Kidney capillary endothelial cell (primary cell): ENCODE results near the gene SORBS2.
"Not testable (repeated sequence)": the region's sequence is repeated elsewhere in the genome, so short reads cannot be mapped to it uniquely, and the experiment has no call there.

Experiments used
- DNase-seq: peaks from one replicate; pipeline ENCODE4 v3.0.0-alpha.2; 2018; ENCODE audit warnings: low spot score

Gene SORBS2

GRCh38 chr4:185714524-185714923, 97.5 kb downstream of the SORBS2 start:
- not testable (repeated sequence) for DNase-seq

- DNase-seq = no peak
These were observed 98.3 kb downstream of the SORBS2 start for GRCh38 chr4:185713731-185714130.

GRCh38 chr4:185713272-185713671, 98.7 kb downstream of the SORBS2 start:
- peak; percentile 58 for DNase-seq

- DNase-seq = no peak
These were observed 99.5 kb downstream of the SORBS2 start for GRCh38 chr4:185712350-185713024.

GRCh38 chr4:185711726-185712125, 100.3 kb downstream of the SORBS2 start:
- DNase-seq = no peak

- no peak for DNase-seq
These were observed 101.5 kb downstream of the SORBS2 start for GRCh38 chr4:185710487-185710995.

- no peak for DNase-seq
These were observed 102.0 kb downstream of the SORBS2 start for GRCh38 chr4:185709802-185710486.

GRCh38 chr4:185708348-185708747, 103.6 kb downstream of the SORBS2 start:
- DNase-seq = peak; percentile 60

- not testable (repeated sequence) for DNase-seq
These were observed 104.4 kb downstream of the SORBS2 start for GRCh38 chr4:185707622-185708021.

GRCh38 chr4:185702147-185702663, 109.8 kb downstream of the SORBS2 start:
- no peak for DNase-seq

- DNase-seq = no peak
These were observed 111.4 kb downstream of the SORBS2 start for GRCh38 chr4:185700630-185701029.

GRCh38 chr4:185700048-185700447, 111.9 kb downstream of the SORBS2 start:
- no peak for DNase-seq

- no peak for DNase-seq
These were observed 114.5 kb downstream of the SORBS2 start for GRCh38 chr4:185697488-185697887.

GRCh38 chr4:185695743-185696142, 116.3 kb downstream of the SORBS2 start:
- DNase-seq = no peak

- peak; percentile 70 for DNase-seq
These were observed 118.3 kb downstream of the SORBS2 start for GRCh38 chr4:185693548-185694215.

- DNase-seq = no peak
These were observed 122.6 kb downstream of the SORBS2 start for GRCh38 chr4:185689407-185689806.

- no peak for DNase-seq
These were observed 126.2 kb downstream of the SORBS2 start for GRCh38 chr4:185685804-185686203.

GRCh38 chr4:185683896-185684295, 128.1 kb downstream of the SORBS2 start:
- DNase-seq = no peak

GRCh38 chr4:185683222-185683621, 128.8 kb downstream of the SORBS2 start:
- no peak for DNase-seq

GRCh38 chr4:185682236-185682635, 129.8 kb downstream of the SORBS2 start:
- peak; percentile 83 for DNase-seq

GRCh38 chr4:185681604-185682003, 130.4 kb downstream of the SORBS2 start:
- no peak for DNase-seq

GRCh38 chr4:185680617-185681016, 131.4 kb downstream of the SORBS2 start:
- DNase-seq = no peak

- DNase-seq = no peak
These were observed 132.5 kb downstream of the SORBS2 start for GRCh38 chr4:185679523-185679922.
